Thyroid gland (tissue), 4 donors: ENCODE measurements around the gene SULT2B1.

Experiments used
- CTCF ChIP-seq, 6 experiments: fragments of 200-600 bp in 3 of 6; fragments of 450-650 bp in 3 of 6; sonication (generic) in 3 of 6; IDR thresholded peaks; one replicate each; pipeline ENCODE4 v1.5.1; 2016 to 2019; ENCODE audit warnings: antibody characterized with exemption in 6 of 6, mild to moderate bottlenecking in 2 of 6, inconsistent platforms in 1 of 6, moderate library complexity in 1 of 6
- POLR2A ChIP-seq, 2 donors: fragments of 450-650 bp; IDR thresholded peaks; one replicate each; pipeline ENCODE4 v1.6.1; 2017; ENCODE audit warnings: antibody characterized with exemption in 2 of 2, mild to moderate bottlenecking in 2 of 2, moderate library complexity in 1 of 2

GRCh38 chr19:48636859-48637448 lies 85.0 kb downstream of the SULT2B1 start, which contains the start of gene DBP:
- TF ChIP-seq POLR2A (IDR thresholded peaks at IDR 0.05) (peak; percentile 8 to 56), CTCF (IDR thresholded peaks at IDR 0.05) (peak in 1 of 6 experiments; percentile 19)
